HG02870 (cell line): ENCODE results near the gene AGMO.

Experiments
- ATAC-seq: cut with Tn5 transposase; IDR thresholded peaks from one replicate; pipeline ENCODE4 v1.9.1; 2021; ENCODE audit warnings: mild to moderate bottlenecking, moderate library complexity; ENCODE audit not compliant: unreplicated experiment

The AGMO gene

GRCh38 chr7:15166620-15167019 lies 395.2 kb downstream of the AGMO start:
- no peak for ATAC-seq

GRCh38 chr7:15159261-15159660 lies 402.6 kb downstream of the AGMO start:
- ATAC-seq: no peak

GRCh38 chr7:15158141-15158810 lies 403.5 kb downstream of the AGMO start:
- no peak for ATAC-seq
